Kidney epithelial cell (primary cell): ENCODE results near the gene RIPK4. TPM values are rescaled to one million over a fixed set of nuclear protein-coding genes. Genes with fewer than 3 reads are reported as not detected.

Experiments used
- DNase-seq: peaks from one replicate; pipeline ENCODE4 v3.0.0-alpha.2; 2010; ENCODE audit warnings: low read depth
- H3K27me3 ChIP-seq: 2 replicates; pipeline ENCODE4 v1.6.0; 2011; ENCODE audit warnings: low read length; ENCODE audit not compliant: control insufficient read depth, insufficient read depth
- H3K36me3 ChIP-seq: 2 replicates; pipeline ENCODE4 v1.5.1; 2011; ENCODE audit warnings: low read length; ENCODE audit not compliant: control insufficient read depth, insufficient read depth
- H3K4me3 ChIP-seq: 2 replicates; pipeline ENCODE4 v1.5.1; 2011; ENCODE audit warnings: low read depth, mild to moderate bottlenecking, control low read depth, low read length
- CTCF ChIP-seq: IDR thresholded peaks from 2 replicates; pipeline ENCODE4 v1.5.1; 2011; ENCODE audit warnings: mild to moderate bottlenecking, moderate library complexity, low read length, control low read depth, inconsistent platforms; ENCODE audit not compliant: insufficient read depth, poor library complexity, severe bottlenecking
- total RNA-seq: library from RNA; depleted of rRNA; stranded (reverse); fragments of >200 nt; gene quantifications from 2 replicates; pipeline ENCODE4 v1.2.3, GENCODE V29; 2015

Gene RIPK4
- total RNA-seq, 1 donor from 2014 or later, result 17.6 TPM

GRCh38 chr21:41776778-41777177 is 9.9 kb upstream of the RIPK4 start:
- no peak overlapping the region for H3K4me3 ChIP-seq
- H3K27me3 ChIP-seq, result peaks cover 2% of the 10 kb centered on the region
- no peaks in the 10 kb centered on the region for H3K36me3 ChIP-seq
- DNase-seq, result no peak
- no peak for TF ChIP-seq CTCF

GRCh38 chr21:41775149-41775472 is 8.3 kb upstream of the RIPK4 start:
- H3K27me3 ChIP-seq, result peaks cover 2% of the 10 kb centered on the region

GRCh38 chr21:41774467-41775148 is 7.8 kb upstream of the RIPK4 start:
- Histone ChIP-seq H3K27me3 (peaks cover 2% of the 10 kb centered on the region), H3K4me3 (no peak overlapping the region), H3K36me3 (no peaks in the 10 kb centered on the region)
- DNase-seq, result no peak
- TF ChIP-seq CTCF, result no peak

More at GRCh38 chr21:41775149-41775472, 8.3 kb upstream of the RIPK4 start:
- Histone ChIP-seq H3K4me3 (no peak overlapping the region), H3K36me3 (no peaks in the 10 kb centered on the region)
- DNase-seq, result no peak
- no peak for TF ChIP-seq CTCF

- TF ChIP-seq CTCF, result no peak
- H3K4me3 ChIP-seq, result no peak overlapping the region
- no peaks in the 10 kb centered on the region for H3K36me3 ChIP-seq
- peaks cover 2% of the 10 kb centered on the region for H3K27me3 ChIP-seq
- DNase-seq, result no peak
Measured at GRCh38 chr21:41772351-41773080, 5.7 kb upstream of the RIPK4 start.

GRCh38 chr21:41771625-41771945 is 4.7 kb upstream of the RIPK4 start:
- DNase-seq, result no peak
- H3K27me3 ChIP-seq, result peaks cover 2% of the 10 kb centered on the region
- H3K4me3 ChIP-seq, result no peak overlapping the region
- no peaks in the 10 kb centered on the region for H3K36me3 ChIP-seq
- no peak for TF ChIP-seq CTCF
